Suprapubic skin (tissue), 4 donors: ENCODE measurements around the gene GRID1. TPM values are rescaled to one million over a fixed set of nuclear protein-coding genes. Genes with fewer than 3 reads are reported as not detected.

Experiments
- DNase-seq, 2 donors: peaks; one replicate each; pipeline ENCODE4 v3.0.0-alpha.2; 2019; ENCODE audit warnings: low spot score in 2 of 2
- H3K27ac ChIP-seq: fragments of 200-600 bp; sonication (generic); one replicate; pipeline ENCODE4 v1.5.1; 2019
- H3K27me3 ChIP-seq: fragments of 200-600 bp; sonication (generic); one replicate; pipeline ENCODE4 v1.5.1; 2019
- H3K36me3 ChIP-seq: fragments of 200-600 bp; sonication (generic); one replicate; pipeline ENCODE4 v1.5.1; 2019
- H3K4me1 ChIP-seq: fragments of 200-600 bp; sonication (generic); one replicate; pipeline ENCODE4 v1.5.1; 2019
- H3K4me3 ChIP-seq: fragments of 200-600 bp; sonication (generic); one replicate; pipeline ENCODE4 v1.5.1; 2019; ENCODE audit warnings: mild to moderate bottlenecking
- H3K9me3 ChIP-seq: fragments of 200-600 bp; sonication (generic); one replicate; pipeline ENCODE4 v1.5.1; 2019
- CTCF ChIP-seq, 2 donors: fragments of 200-600 bp in 1 of 2; fragments of 450-650 bp in 1 of 2; sonication (generic) in 1 of 2; IDR thresholded peaks; one replicate each; pipeline ENCODE4 v1.5.1; 2016 to 2019; ENCODE audit warnings: antibody characterized with exemption in 2 of 2, mild to moderate bottlenecking in 1 of 2, moderate library complexity in 1 of 2
- EP300 ChIP-seq: sonication (generic); formaldehyde crosslinking; IDR thresholded peaks from one replicate; pipeline ENCODE4 v1.6.1; 2017; ENCODE audit warnings: antibody characterized with exemption
- POLR2A ChIP-seq, 2 donors: fragments of 450-650 bp; IDR thresholded peaks; one replicate each; pipeline ENCODE4 v1.6.1; 2017; ENCODE audit warnings: antibody characterized with exemption in 2 of 2, mild to moderate bottlenecking in 2 of 2, moderate library complexity in 2 of 2
- POLR2AphosphoS5 ChIP-seq, 3 donors: sonication (generic); formaldehyde crosslinking; IDR thresholded peaks; one replicate each; pipeline ENCODE4 v1.6.1; 2017; ENCODE audit warnings: antibody characterized with exemption in 3 of 3
- WGBS: methylation state at CpG from one replicate; pipeline ENCODE4 v1.1.5; 2018; 5-methylcytosine and 5-hydroxymethylcytosine counted together
- total RNA-seq, 4 donors: library from RNA; depleted of rRNA; stranded (reverse); fragments of >200 nt; gene quantifications; one replicate each; pipeline ENCODE4 v1.1.0, GENCODE V29; 2016

The GRID1 gene
- total RNA-seq, 4 donors from 2014 or later = 1.8 to 3.1 (median 2.4) TPM

GRCh38 chr10:86065711-86066251, 300.8 kb downstream of the GRID1 start:
- H3K4me1 ChIP-seq = no peaks in the 10 kb centered on the region
- H3K9me3 ChIP-seq = no peaks in the 10 kb centered on the region
- TF ChIP-seq CTCF (IDR thresholded peaks at IDR 0.05) = no peak
- no peak for TF ChIP-seq POLR2AphosphoS5 (IDR thresholded peaks at IDR 0.05)
- TF ChIP-seq POLR2A (IDR thresholded peaks at IDR 0.05) = no peak
- TF ChIP-seq EP300 = no peak
- no peak overlapping the region for H3K27ac ChIP-seq
- H3K27me3 ChIP-seq = no peaks in the 10 kb centered on the region
- WGBS = 80% methylated on average over 6 of the region's 6 CpGs
- DNase-seq = peak in 1 of 2 donors; percentile 42
- no peak overlapping the region for H3K4me3 ChIP-seq
- no peaks in the 10 kb centered on the region for H3K36me3 ChIP-seq

GRCh38 chr10:86064931-86065662, 301.5 kb downstream of the GRID1 start:
- peak; percentile 26 to 53 for DNase-seq
- Histone ChIP-seq H3K36me3 (no peaks in the 10 kb centered on the region), H3K4me1 (no peaks in the 10 kb centered on the region), H3K27ac (no peak overlapping the region), H3K27me3 (no peaks in the 10 kb centered on the region), H3K4me3 (no peak overlapping the region), H3K9me3 (no peaks in the 10 kb centered on the region)
- TF ChIP-seq POLR2A (IDR thresholded peaks at IDR 0.05) (no peak), EP300 (no peak), CTCF (IDR thresholded peaks at IDR 0.05) (no peak), POLR2AphosphoS5 (IDR thresholded peaks at IDR 0.05) (no peak)
- WGBS = 84% methylated on average over 4 of the region's 5 CpGs

GRCh38 chr10:86064219-86064618, 302.4 kb downstream of the GRID1 start:
- Histone ChIP-seq H3K36me3 (no peaks in the 10 kb centered on the region), H3K27ac (no peak overlapping the region), H3K9me3 (no peaks in the 10 kb centered on the region), H3K4me1 (no peaks in the 10 kb centered on the region), H3K4me3 (no peak overlapping the region), H3K27me3 (no peaks in the 10 kb centered on the region)
- TF ChIP-seq POLR2A (IDR thresholded peaks at IDR 0.05) (no peak), CTCF (IDR thresholded peaks at IDR 0.05) (no peak), POLR2AphosphoS5 (IDR thresholded peaks at IDR 0.05) (no peak), EP300 (no peak)
- DNase-seq = peak; percentile 22 to 41
- 39% methylated on average over 2 of the region's 3 CpGs for WGBS

GRCh38 chr10:86063341-86063740, 303.3 kb downstream of the GRID1 start:
- Histone ChIP-seq H3K27ac (no peak overlapping the region), H3K4me1 (no peaks in the 10 kb centered on the region), H3K4me3 (no peak overlapping the region), H3K27me3 (no peaks in the 10 kb centered on the region), H3K9me3 (no peaks in the 10 kb centered on the region), H3K36me3 (no peaks in the 10 kb centered on the region)
- DNase-seq = no peak
- TF ChIP-seq EP300 (no peak), POLR2AphosphoS5 (IDR thresholded peaks at IDR 0.05) (no peak), CTCF (IDR thresholded peaks at IDR 0.05) (no peak), POLR2A (IDR thresholded peaks at IDR 0.05) (no peak)
- WGBS = 80% methylated on average over 1 of the region's 1 CpG

- TF ChIP-seq EP300 (no peak), POLR2A (IDR thresholded peaks at IDR 0.05) (no peak)
- DNase-seq = peak; percentile 29 to 57
Measured at GRCh38 chr10:86062647-86063145, 303.9 kb downstream of the GRID1 start.

More at GRCh38 chr10:86062647-86063145, 303.9 kb downstream of the GRID1 start:
- Histone ChIP-seq H3K27me3 (no peaks in the 10 kb centered on the region), H3K4me1 (no peaks in the 10 kb centered on the region), H3K36me3 (no peaks in the 10 kb centered on the region), H3K27ac (no peak overlapping the region), H3K9me3 (no peaks in the 10 kb centered on the region), H3K4me3 (no peak overlapping the region)
- 91% methylated on average over 3 of the region's 6 CpGs for WGBS
